Ovary (tissue), 9 donors: ENCODE data around the gene RSPH1. TPM values are rescaled to one million over a fixed set of nuclear protein-coding genes. Genes with fewer than 3 reads are reported as not detected.

Experiments used
- DNase-seq, 5 donors: peaks; one replicate each; pipeline ENCODE4 v3.0.0-alpha.2; 2019 to 2020
- H3K27ac ChIP-seq, 2 donors: fragments of 200-600 bp; one replicate each; pipeline versions ENCODE4 v1.5.1 to v1.8.0; 2019 to 2022
- H3K27me3 ChIP-seq: fragments of 200-600 bp; one replicate; pipeline ENCODE4 v1.8.0; 2022
- H3K36me3 ChIP-seq: fragments of 200-600 bp; sonication (generic); one replicate; pipeline ENCODE4 v1.5.1; 2019
- H3K4me1 ChIP-seq: one replicate; pipeline ENCODE4 v1.8.1; 2013; ENCODE audit warnings: mild to moderate bottlenecking, moderate library complexity; ENCODE audit not compliant: insufficient read depth
- H3K4me3 ChIP-seq: fragments of 200-600 bp; sonication (generic); one replicate; pipeline ENCODE4 v1.5.1; 2017
- H3K9me3 ChIP-seq, 2 donors: fragments of 200-600 bp in 1 of 2; sonication (generic) in 1 of 2; one replicate each; pipeline versions ENCODE4 v1.5.1 to v1.8.1; 2013 to 2019; ENCODE audit warnings: mild to moderate bottlenecking in 1 of 2, moderate library complexity in 1 of 2
- EP300 ChIP-seq: sonication (generic); formaldehyde crosslinking; IDR thresholded peaks from one replicate; pipeline ENCODE4 v1.6.1; 2017; ENCODE audit warnings: antibody characterized with exemption
- POLR2A ChIP-seq: fragments of 450-650 bp; IDR thresholded peaks from one replicate; pipeline ENCODE4 v1.6.1; 2017; ENCODE audit warnings: antibody characterized with exemption, mild to moderate bottlenecking, moderate library complexity
- WGBS, 3 donors: extraction: QIAGEN DNeasy Blood & Tissue Kit in 1 of 3; methylation state at CpG; one replicate each; pipeline versions ENCODE4 v1.1.5 to v1.1.7; 2013 to 2017; 5-methylcytosine and 5-hydroxymethylcytosine counted together
- intact Hi-C, 4 donors: fragments of 100-400 bp; cut with DNase I; formaldehyde crosslinking; loops; one replicate each; pipeline versions ENCODE4 v1.11.0 to v1.15.1; 2022 to 2023
- polyA plus RNA-seq, 2 donors: library from polyadenylated mRNA; stranded (reverse); fragments of 200-250 nt in 1 of 2; fragments of 350-450 nt in 1 of 2; fragmentation: Illumina TruSeq in 1 of 2; extraction: RNeasy Lipid Tissue Mini Kit (QIAGEN cat#74804) in 1 of 2; gene quantifications; one replicate each; pipeline ENCODE4 v1.2.3, GENCODE V29; 2013 to 2014
- total RNA-seq, 7 donors: library from RNA; depleted of rRNA in 2 of 7; stranded (reverse); fragments of >200 nt in 2 of 7; fragmentation: NEBNext Ultra II Directional in 3 of 7; extraction: Animal tissue kit (Norgen Biotek cat#: 25700) in 3 of 7; gene quantifications; one replicate each; pipeline versions ENCODE4 v1.1.0 to v1.2.4, GENCODE V29; 2016 to 2023
- TF ChIP-seq, protein P1 (sequence below), 3 donors: fragments of 450-650 bp in 2 of 3; fragments of 200-600 bp in 1 of 3; IDR thresholded peaks; one replicate each; pipeline versions ENCODE4 v1.5.1 to v1.8.0; 2016 to 2022; ENCODE audit warnings: antibody characterized with exemption in 3 of 3, mild to moderate bottlenecking in 1 of 3
- donor health status: DM: no; HTN: no; CAD: no; lungs with moderate emphysema.
- donor health status: DM: no; HTN: no; CAD: no.
- donor health status: Bipolar disorder and iron deficiency.
- donor health status: DM: yes; HTN: yes; CAD: no.
- donor health status: DM: no; HTN: no; CAD: no.
- donor health status: DM: yes; HTN: yes; CAD: no.

RSPH1 gene
- total and polyA plus RNA-seq, 9 donors: 0.76 to 37.5 (median 2.5) TPM

DNA sequence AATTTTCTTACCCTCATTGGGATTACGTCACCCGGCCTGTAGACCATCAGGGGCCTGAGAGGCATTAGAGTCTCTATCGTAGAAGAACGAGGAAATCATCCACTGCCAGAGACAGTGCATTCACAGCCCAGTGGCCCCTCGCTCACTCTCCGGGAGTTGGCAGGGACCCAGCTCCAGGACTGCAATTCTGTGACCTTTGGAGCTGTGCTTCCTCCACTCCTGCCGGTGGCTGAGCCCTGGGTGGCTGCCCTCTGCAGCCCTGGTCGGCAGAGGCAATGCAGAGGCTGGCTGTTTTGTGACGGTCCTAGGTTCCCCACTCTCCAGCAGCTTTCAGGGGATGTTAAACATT is 30.3 kb upstream of the RSPH1 start:
- Histone ChIP-seq H3K4me1 (peaks cover 13% of the 10 kb centered on the region), H3K9me3 (no peaks in the 10 kb centered on the region), H3K27me3 (no peaks in the 10 kb centered on the region), H3K27ac (peak overlapping the region in 1 of 2 donors; percentile 21), H3K36me3 (no peaks in the 10 kb centered on the region), H3K4me3 (no peak overlapping the region)
- DNase-seq: peak in 2 of 5 donors; percentile 33 to 60
- intact Hi-C loops: loop anchor here in 2 of 4 donors (10.0 kb wide), 2 partner anchors 382 to 472 kb away; no protein-coding TSS in a partner anchor
- TF ChIP-seq, protein P1, sequence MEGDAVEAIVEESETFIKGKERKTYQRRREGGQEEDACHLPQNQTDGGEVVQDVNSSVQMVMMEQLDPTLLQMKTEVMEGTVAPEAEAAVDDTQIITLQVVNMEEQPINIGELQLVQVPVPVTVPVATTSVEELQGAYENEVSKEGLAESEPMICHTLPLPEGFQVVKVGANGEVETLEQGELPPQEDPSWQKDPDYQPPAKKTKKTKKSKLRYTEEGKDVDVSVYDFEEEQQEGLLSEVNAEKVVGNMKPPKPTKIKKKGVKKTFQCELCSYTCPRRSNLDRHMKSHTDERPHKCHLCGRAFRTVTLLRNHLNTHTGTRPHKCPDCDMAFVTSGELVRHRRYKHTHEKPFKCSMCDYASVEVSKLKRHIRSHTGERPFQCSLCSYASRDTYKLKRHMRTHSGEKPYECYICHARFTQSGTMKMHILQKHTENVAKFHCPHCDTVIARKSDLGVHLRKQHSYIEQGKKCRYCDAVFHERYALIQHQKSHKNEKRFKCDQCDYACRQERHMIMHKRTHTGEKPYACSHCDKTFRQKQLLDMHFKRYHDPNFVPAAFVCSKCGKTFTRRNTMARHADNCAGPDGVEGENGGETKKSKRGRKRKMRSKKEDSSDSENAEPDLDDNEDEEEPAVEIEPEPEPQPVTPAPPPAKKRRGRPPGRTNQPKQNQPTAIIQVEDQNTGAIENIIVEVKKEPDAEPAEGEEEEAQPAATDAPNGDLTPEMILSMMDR (IDR thresholded peaks at IDR 0.05): no peak
- TF ChIP-seq POLR2A: no peak
- no peak for TF ChIP-seq EP300
- WGBS, 3 donors: 67 to 75% (median 73%) methylated on average over 9 of the region's 9 CpGs

DNA sequence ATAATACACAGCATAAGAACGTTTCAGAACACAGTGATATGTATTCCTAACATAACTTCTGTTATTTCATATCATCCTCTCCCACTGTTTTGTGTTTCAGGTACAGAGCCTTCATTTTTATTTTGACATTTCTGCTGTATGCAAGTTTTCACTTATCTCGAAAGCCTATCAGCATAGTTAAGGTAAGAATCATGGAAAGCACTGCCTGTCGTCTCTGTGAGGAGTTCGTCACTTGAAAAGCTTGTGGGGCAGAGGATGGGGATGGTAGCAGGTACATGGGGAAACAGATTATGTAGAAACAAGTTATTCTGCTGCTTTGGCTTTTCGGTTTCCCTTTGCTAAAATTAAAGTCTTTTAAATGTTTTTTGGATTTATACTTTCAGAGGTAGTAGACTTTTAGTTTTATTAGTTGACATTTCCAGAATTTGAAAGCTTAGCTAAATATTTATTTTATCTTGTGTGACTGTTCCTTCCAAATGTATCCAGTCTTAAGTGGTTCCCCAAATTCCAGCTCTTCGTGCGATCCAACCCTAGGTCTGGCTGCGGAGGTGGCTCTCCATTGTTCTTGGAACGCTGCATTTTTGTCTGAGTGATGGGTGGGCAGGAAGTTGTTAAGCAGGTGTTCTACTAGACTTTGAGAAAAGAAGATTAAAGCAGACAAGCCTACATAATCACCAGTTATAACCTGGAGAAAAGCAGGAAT is 29.8 kb upstream of the RSPH1 start:
- 84 to 85% (median 84%) methylated on average over 9 of the region's 9 CpGs for WGBS, 3 donors
- Histone ChIP-seq H3K9me3 (no peaks in the 10 kb centered on the region), H3K36me3 (no peaks in the 10 kb centered on the region), H3K27me3 (no peaks in the 10 kb centered on the region), H3K4me1 (peaks cover 13% of the 10 kb centered on the region), H3K27ac (peak overlapping the region in 1 of 2 donors; percentile 12), H3K4me3 (no peak overlapping the region)
- intact Hi-C loops: loop anchor here in 2 of 4 donors (10.0 kb wide), 2 partner anchors 381 to 471 kb away; no protein-coding TSS in a partner anchor
- DNase-seq: no peak
- TF ChIP-seq POLR2A (no peak), EP300 (no peak)
- TF ChIP-seq, protein P1 (IDR thresholded peaks at IDR 0.05): no peak

DNA sequence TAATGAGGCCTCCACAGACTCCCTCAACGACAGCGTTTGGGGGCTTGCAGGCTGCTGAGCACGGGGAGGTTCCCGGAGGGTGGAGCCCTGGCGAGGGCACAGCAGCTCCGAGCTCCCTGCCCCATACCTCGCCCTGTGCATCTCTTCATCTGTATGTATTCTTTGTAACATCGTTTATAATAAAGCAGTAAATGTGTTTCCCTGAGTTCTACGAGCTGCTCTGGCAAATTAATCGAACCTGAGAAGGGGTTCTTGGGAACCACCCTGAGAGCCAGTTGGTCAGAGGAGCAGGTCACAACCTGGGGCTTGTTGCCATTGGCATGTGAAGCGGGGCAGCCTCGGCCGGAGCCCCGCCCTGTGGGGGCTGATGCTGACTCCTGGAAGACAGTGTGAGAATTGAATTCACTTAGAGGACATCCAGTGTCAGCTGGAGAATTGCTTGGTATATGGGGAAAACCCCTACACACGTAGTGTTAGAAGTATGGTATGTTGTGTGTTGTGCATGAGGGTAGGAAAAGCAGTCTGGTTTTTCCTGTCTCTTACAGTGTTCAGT is 29.1 kb upstream of the RSPH1 start:
- peak; percentile 53 to 75 (median 61) for DNase-seq
- Histone ChIP-seq H3K27ac (peak overlapping the region; percentile 57 to 72), H3K4me3 (peak overlapping the region; percentile 20), H3K27me3 (no peaks in the 10 kb centered on the region), H3K36me3 (no peaks in the 10 kb centered on the region), H3K9me3 (no peaks in the 10 kb centered on the region), H3K4me1 (peaks cover 13% of the 10 kb centered on the region)
- intact Hi-C loops: loop anchor here in 2 of 4 donors (10.0 kb wide), 2 partner anchors 380 to 470 kb away; no protein-coding TSS in a partner anchor
- WGBS, 3 donors: 9 to 18% (median 10%) methylated on average over 15 of the region's 15 CpGs
- TF ChIP-seq, protein P1 (IDR thresholded peaks at IDR 0.05): no peak
- TF ChIP-seq POLR2A (no peak), EP300 (no peak)

DNA sequence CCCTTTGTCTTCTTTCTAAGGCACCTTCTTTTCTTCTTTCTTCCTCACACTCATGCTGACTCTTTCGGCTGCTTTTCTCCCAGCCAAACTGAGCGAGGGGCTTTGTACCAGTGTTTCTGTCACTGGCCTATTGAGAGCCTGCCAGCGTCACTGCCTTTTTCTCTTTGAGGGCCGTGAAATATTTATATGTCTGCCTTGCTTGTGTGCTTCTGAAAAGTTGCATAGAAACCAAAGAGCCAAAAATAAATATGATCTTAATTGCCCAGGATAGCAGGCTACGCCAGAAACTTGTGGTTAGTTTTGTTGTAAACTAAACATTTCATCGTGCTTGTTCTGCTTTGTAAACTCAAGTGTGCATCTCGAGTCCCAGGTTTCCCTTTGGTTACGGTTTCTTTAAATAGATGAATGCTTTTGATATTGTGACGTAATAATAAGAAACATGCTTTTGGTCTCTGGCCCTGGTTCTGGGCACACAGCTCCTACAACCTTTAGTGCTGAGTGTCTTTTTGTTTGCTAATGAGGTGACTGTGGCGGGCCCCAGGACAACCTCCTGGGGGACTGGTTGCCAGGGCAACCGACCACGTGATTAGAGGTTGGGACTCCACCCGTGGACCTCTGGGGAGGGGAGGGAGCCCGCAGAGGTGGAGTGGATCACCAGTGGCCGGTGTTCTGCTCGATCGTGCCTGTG is 28.5 kb upstream of the RSPH1 start:
- intact Hi-C loops: loop anchor here in 2 of 4 donors (10.0 kb wide), 2 partner anchors 380 to 470 kb away; no protein-coding TSS in a partner anchor
- no peaks in the 10 kb centered on the region for H3K36me3 ChIP-seq
- H3K9me3 ChIP-seq: no peaks in the 10 kb centered on the region
- H3K4me1 ChIP-seq: peaks cover 13% of the 10 kb centered on the region
- no peaks in the 10 kb centered on the region for H3K27me3 ChIP-seq
- H3K27ac ChIP-seq: peak overlapping the region; percentile 57 to 72
- peak overlapping the region; percentile 20 for H3K4me3 ChIP-seq
- WGBS, 3 donors: 8 to 15% (median 12%) methylated on average over 15 to 17 of the region's 17 CpGs
- DNase-seq: peak; percentile 76 to 85 (median 80)
- TF ChIP-seq EP300 (no peak), POLR2A (no peak)
- TF ChIP-seq, protein P1 (IDR thresholded peaks at IDR 0.05): no peak
